Measurements from ENCODE around the gene DACH1. TPM values are rescaled to one million over a fixed set of nuclear protein-coding genes. Genes with fewer than 3 reads are reported as not detected.
"Not testable (repeated sequence)": the region's sequence is repeated elsewhere in the genome, so short reads cannot be mapped to it uniquely, and the experiment has no call there.

The DACH1 gene
- total RNA-seq, 2 donors from 2014 or later, result 0.14 to 0.17 TPM

DNA sequence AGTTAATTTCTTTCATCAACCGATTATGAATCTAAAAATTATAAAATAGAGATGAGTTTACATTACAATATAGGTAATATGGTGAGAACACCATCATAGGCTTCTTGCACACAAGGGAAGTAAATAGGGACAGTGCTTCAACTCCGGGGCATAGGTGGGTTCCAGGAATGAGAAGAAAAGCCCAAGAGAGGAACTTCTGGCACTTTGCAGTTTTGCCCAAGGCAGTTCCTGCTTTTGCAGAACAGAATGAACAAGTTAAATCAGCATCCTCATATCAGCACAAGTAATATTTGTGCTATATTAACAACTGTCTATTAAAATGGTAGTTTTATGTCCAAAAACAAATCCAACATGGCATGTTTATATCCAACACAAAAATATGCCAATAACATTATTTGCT lies 60.1 kb downstream of the DACH1 start:
- H3K27me3 Mint-ChIP-seq (ENCODE audit: low read depth), result no peaks in the 10 kb centered on the region
- ATAC-seq (replicated peaks in 1 of 2) (no peak), DNase-seq (no peak)
- H3K9me3 Mint-ChIP-seq, result no peaks in the 10 kb centered on the region
- no peaks in the 10 kb centered on the region for H3K36me3 Mint-ChIP-seq (ENCODE audit: insufficient read depth in 2 of 2)
- H3K4me1 Mint-ChIP-seq (ENCODE audit: low read depth), result no peaks in the 10 kb centered on the region
- H3K27ac Mint-ChIP-seq, result no peak overlapping the region
- H3K4me3 Mint-ChIP-seq, result no peak overlapping the region

DNA sequence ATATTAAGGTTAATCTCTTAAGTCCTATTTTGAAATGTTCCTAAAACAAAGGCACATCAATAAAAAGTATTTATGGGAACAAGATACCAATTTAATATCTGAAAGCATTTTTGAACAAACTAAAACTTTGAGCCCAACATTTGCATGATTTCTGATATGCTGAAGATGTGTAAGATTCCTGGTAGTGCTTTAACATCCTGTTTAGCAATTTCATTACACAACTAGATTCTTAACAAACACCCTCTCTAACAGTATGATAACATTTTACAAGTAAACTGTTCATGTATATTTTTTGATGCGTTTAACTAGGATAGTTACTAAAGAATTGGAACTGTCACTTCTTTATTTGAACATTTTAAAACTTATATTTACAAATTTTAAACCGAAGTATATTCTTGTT lies 63.9 kb downstream of the DACH1 start:
- Mint-ChIP-seq H3K4me1 (ENCODE audit: low read depth) (no peaks in the 10 kb centered on the region), H3K27me3 (ENCODE audit: low read depth) (no peaks in the 10 kb centered on the region), H3K36me3 (ENCODE audit: insufficient read depth in 2 of 2) (no peaks in the 10 kb centered on the region), H3K27ac (no peak overlapping the region), H3K4me3 (no peak overlapping the region), H3K9me3 (no peaks in the 10 kb centered on the region)
- ATAC-seq (replicated peaks in 1 of 2) (no peak), DNase-seq (no peak)

DNA sequence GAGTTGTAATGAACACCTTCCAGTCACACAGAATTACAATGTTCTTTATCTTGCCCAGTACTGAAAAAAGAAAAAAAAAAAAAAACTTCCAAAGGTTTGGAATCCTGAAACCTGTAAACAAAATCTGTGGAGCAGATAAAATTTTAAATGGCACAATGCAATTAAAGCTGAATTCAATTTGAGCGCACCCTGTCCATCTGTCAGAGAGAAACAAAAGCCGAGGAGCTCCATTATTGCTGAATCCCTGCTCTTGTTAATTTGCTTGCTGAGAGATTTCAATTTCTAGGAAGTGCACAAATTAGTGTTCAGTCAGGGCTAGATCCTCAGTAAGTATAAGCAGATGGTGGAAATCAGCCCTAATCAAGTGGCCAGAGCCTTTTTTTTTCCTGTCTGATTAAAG lies 65.2 kb downstream of the DACH1 start:
- H3K4me3 Mint-ChIP-seq, result no peak overlapping the region
- ATAC-seq (replicated peaks in 1 of 2), result no peak
- no peaks in the 10 kb centered on the region for H3K36me3 Mint-ChIP-seq (ENCODE audit: insufficient read depth in 2 of 2)
- no peak overlapping the region for H3K27ac Mint-ChIP-seq
- DNase-seq, result no peak
- no peaks in the 10 kb centered on the region for H3K27me3 Mint-ChIP-seq (ENCODE audit: low read depth)
- H3K4me1 Mint-ChIP-seq (ENCODE audit: low read depth), result no peaks in the 10 kb centered on the region
- H3K9me3 Mint-ChIP-seq, result no peaks in the 10 kb centered on the region

DNA sequence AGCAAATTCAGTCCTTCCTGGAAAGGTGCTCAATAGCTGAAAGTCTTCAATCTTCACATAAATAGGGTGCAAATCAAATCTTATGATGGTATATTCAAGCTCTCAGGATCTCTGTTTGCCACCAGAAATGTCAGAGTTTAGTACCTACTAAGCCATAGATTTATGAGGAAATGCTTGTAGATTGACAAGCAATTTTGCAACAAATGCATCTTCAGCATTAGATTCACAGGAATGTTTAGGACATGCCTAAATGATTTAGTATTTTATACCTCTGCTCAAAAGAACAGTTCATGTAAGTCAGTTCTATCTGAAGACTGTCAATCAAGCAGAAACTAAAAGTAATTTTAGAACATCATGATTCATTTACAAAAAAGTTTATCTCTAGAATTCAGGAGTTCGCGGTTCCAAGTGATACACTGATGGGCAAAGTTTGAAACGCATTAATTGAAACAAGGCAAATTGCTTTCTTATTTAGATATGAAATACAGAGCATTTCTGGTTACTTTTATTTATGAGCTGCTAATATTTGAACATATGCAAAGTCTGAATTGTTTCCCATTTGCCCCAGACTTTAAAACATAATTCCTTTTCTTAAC lies 65.7 kb downstream of the DACH1 start:
- no peak for ATAC-seq (replicated peaks in 1 of 2)
- DNase-seq, result no peak
- H3K27me3 Mint-ChIP-seq (ENCODE audit: low read depth), result no peaks in the 10 kb centered on the region
- H3K36me3 Mint-ChIP-seq (ENCODE audit: insufficient read depth in 2 of 2), result no peaks in the 10 kb centered on the region
- H3K27ac Mint-ChIP-seq, result no peak overlapping the region
- no peaks in the 10 kb centered on the region for H3K9me3 Mint-ChIP-seq
- no peak overlapping the region for H3K4me3 Mint-ChIP-seq
- no peaks in the 10 kb centered on the region for H3K4me1 Mint-ChIP-seq (ENCODE audit: low read depth)

DNA sequence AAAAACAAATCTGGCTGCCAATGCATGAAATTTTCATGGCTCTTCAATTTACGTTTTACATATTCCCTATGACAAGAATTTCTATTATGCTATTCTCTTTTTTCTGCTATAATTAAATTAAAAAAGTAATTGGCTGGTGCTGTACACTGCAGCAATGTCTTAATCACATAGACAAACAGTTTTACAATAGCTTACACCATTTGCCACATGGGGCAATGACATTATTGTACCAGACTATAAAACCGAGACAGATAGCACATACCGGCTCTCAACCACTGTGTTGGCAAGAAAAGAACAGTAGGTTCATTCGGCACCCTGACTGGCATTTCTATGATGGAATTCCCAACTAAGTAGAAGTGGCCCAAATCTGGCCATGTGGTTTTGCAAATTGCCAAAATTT lies 67.7 kb downstream of the DACH1 start:
- no peaks in the 10 kb centered on the region for H3K27me3 Mint-ChIP-seq (ENCODE audit: low read depth)
- no peak overlapping the region for H3K27ac Mint-ChIP-seq
- no peaks in the 10 kb centered on the region for H3K4me1 Mint-ChIP-seq (ENCODE audit: low read depth)
- DNase-seq (no peak), ATAC-seq (replicated peaks in 1 of 2) (no peak)
- H3K9me3 Mint-ChIP-seq, result no peaks in the 10 kb centered on the region
- no peaks in the 10 kb centered on the region for H3K36me3 Mint-ChIP-seq (ENCODE audit: insufficient read depth in 2 of 2)
- H3K4me3 Mint-ChIP-seq, result no peak overlapping the region

DNA sequence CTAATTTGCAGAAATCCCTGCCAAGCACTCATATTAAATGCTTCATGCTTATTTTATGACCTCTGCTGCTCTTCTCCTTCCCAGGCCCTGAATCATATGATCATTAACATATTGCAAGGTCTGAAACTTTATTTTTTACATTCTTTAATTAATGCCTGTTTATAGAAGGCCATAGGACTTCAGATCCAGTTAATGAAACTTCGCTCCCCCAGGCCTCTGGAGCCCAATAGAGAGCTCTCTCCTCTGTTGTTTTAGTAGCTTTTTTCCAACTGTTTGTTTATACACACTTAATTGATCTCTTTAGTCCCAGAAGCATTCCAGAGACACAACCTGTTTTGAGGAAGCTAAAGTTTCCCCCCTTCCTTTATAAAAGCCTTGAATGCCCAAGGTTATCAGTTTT lies 68.3 kb downstream of the DACH1 start:
- Mint-ChIP-seq H3K9me3 (no peaks in the 10 kb centered on the region), H3K4me1 (ENCODE audit: low read depth) (no peaks in the 10 kb centered on the region), H3K36me3 (ENCODE audit: insufficient read depth in 2 of 2) (no peaks in the 10 kb centered on the region), H3K27me3 (ENCODE audit: low read depth) (no peaks in the 10 kb centered on the region), H3K4me3 (no peak overlapping the region), H3K27ac (no peak overlapping the region)
- DNase-seq, result no peak
- ATAC-seq (replicated peaks in 1 of 2), result no peak

DNA sequence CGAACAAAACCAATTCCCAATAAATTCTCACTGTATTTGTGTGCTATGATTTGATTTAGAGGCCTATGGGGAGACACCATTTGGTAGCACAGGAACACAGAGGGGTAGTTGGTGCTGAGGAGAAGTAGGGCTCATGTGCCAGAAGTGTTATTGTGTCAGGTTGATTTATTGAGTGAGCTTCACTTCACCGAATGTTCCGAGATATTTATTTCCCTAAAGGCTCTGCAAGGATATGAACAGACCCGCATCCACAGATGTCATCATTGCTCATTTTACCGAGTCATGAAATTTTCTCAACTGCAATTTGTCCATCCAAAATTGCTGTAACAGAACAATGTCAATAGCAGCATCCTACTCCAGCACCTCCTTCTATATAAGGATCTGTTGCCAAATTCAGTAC lies 69.5 kb downstream of the DACH1 start:
- H3K4me1 Mint-ChIP-seq (ENCODE audit: low read depth), result no peaks in the 10 kb centered on the region
- H3K4me3 Mint-ChIP-seq, result no peak overlapping the region
- no peaks in the 10 kb centered on the region for H3K9me3 Mint-ChIP-seq
- DNase-seq (no peak), ATAC-seq (replicated peaks in 1 of 2) (no peak)
- H3K36me3 Mint-ChIP-seq (ENCODE audit: insufficient read depth in 2 of 2), result no peaks in the 10 kb centered on the region
- no peaks in the 10 kb centered on the region for H3K27me3 Mint-ChIP-seq (ENCODE audit: low read depth)
- no peak overlapping the region for H3K27ac Mint-ChIP-seq

DNA sequence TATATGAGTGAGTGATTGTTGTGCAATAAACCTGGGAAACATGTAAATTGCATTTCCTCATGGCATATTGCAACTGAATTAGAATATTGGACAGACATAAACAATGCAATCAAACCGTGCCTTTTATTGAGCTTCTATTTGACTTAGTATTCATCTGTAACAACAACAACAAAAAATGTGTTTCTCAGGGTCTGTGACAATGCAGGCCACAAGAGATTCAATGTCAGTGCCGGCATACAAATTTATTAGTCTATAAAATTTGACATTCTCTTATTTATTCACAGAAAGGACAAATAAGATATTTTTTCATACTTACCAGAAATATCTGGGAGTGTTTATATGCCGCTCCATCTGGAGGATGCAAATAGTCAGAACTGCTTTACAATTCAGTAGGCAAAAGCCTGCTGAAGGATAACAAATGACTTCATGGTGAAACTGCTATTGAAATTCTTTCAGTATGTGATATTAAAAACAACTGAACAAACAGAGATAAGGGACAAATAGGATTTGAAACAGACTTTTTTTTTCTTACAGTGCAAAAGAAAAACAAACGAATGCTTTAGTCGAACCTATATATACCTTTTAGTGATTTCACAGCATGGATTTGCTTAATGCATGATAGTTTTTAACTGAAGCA lies 77.2 kb downstream of the DACH1 start:
- no peaks in the 10 kb centered on the region for H3K36me3 Mint-ChIP-seq (ENCODE audit: insufficient read depth in 2 of 2)
- no peaks in the 10 kb centered on the region for H3K4me1 Mint-ChIP-seq (ENCODE audit: low read depth)
- no peaks in the 10 kb centered on the region for H3K27me3 Mint-ChIP-seq (ENCODE audit: low read depth)
- H3K4me3 Mint-ChIP-seq, result no peak overlapping the region
- DNase-seq, result no peak
- ATAC-seq (replicated peaks in 1 of 2), result no peak
- no peak overlapping the region for H3K27ac Mint-ChIP-seq
- H3K9me3 Mint-ChIP-seq, result no peaks in the 10 kb centered on the region

DNA sequence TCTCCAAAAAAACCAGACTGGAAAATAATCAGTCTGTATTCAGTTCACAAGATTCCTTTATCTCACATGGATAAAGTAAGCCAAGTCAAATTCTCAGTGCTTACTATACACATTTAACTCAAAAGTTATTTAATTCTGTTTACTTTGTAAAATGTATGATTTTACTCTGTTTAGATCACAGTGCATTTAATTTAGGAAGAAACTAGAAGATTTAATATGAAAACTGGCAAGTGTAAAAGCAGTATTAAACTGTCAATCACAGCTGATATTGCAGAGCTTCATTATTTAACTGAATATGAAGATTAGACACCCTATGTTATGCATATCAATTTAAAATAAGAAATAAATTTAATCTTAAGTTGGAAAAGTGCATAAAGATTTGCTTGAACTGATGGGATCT lies 78.0 kb downstream of the DACH1 start:
- H3K4me1 Mint-ChIP-seq (ENCODE audit: low read depth), result no peaks in the 10 kb centered on the region
- H3K4me3 Mint-ChIP-seq, result no peak overlapping the region
- no peak overlapping the region for H3K27ac Mint-ChIP-seq
- DNase-seq (no peak), ATAC-seq (replicated peaks in 1 of 2) (no peak)
- no peaks in the 10 kb centered on the region for H3K9me3 Mint-ChIP-seq
- H3K36me3 Mint-ChIP-seq (ENCODE audit: insufficient read depth in 2 of 2), result no peaks in the 10 kb centered on the region
- H3K27me3 Mint-ChIP-seq (ENCODE audit: low read depth), result no peaks in the 10 kb centered on the region

DNA sequence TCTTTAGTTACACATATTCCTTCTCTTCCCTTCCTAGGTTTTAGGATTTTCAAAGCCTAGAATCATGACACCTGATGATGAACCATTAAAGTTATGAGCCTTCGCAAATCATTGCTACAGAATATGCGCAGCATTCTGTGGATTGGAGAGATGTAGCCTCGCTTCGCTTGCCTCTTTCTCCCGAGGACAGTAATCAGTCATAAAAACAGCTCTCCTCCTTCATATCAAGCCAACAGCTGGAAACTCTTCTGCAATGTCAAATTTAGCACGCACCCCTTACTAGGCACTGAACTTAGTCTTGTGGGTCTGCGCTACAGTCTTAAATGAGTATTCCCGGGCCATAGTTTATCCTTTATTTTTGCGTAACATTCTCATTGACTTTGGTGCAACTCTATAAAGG lies 79.6 kb downstream of the DACH1 start:
- no peaks in the 10 kb centered on the region for H3K36me3 Mint-ChIP-seq (ENCODE audit: insufficient read depth in 2 of 2)
- H3K9me3 Mint-ChIP-seq, result no peaks in the 10 kb centered on the region
- no peaks in the 10 kb centered on the region for H3K4me1 Mint-ChIP-seq (ENCODE audit: low read depth)
- no peak for DNase-seq
- H3K27ac Mint-ChIP-seq, result no peak overlapping the region
- H3K27me3 Mint-ChIP-seq (ENCODE audit: low read depth), result no peaks in the 10 kb centered on the region
- H3K4me3 Mint-ChIP-seq, result no peak overlapping the region
- no peak for ATAC-seq (replicated peaks in 1 of 2)

DNA sequence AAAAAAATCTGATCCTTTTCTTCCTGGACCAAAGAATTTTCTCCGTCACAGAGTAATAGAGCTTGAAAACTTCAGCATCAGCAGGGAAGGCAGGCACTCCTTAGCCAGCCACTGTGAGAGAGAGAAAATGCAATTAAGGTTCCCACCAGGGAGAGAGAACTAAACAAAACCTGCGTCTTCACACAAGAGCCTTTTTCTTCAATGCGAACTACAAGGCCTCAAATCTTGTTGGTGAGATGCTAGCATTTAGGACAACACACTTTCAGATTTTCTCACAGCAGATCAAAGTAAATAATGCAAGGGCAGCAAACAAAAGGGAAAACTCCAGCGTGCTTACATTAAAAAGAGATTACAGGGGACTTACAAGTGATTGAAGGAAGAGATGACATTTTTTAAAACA lies 80.1 kb downstream of the DACH1 start:
- H3K27ac Mint-ChIP-seq, result no peak overlapping the region
- H3K4me1 Mint-ChIP-seq (ENCODE audit: low read depth), result no peaks in the 10 kb centered on the region
- ATAC-seq (replicated peaks in 1 of 2) (no peak), DNase-seq (no peak)
- H3K9me3 Mint-ChIP-seq, result no peaks in the 10 kb centered on the region
- no peaks in the 10 kb centered on the region for H3K27me3 Mint-ChIP-seq (ENCODE audit: low read depth)
- no peak overlapping the region for H3K4me3 Mint-ChIP-seq
- no peaks in the 10 kb centered on the region for H3K36me3 Mint-ChIP-seq (ENCODE audit: insufficient read depth in 2 of 2)

DNA sequence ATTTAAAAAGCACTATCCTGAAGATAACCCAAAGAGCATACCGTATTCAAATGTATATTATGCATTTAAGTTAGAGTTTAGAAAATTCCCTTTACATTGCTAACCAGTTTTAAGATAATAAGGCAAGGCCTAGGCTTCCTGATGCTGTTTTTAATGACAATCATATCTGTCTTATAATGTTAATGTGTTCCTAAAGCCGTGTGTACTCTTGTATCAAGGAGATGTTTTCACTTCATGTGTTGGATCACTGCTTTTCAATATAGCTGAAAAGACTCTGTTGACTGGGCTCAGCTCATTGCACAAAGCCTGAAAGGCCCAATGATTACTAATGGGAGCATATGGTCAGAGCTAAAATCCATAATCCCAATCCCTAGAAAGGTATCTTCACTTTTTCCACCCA lies 81.6 kb downstream of the DACH1 start:
- H3K27ac Mint-ChIP-seq, result no peak overlapping the region
- H3K4me3 Mint-ChIP-seq, result no peak overlapping the region
- no peaks in the 10 kb centered on the region for H3K9me3 Mint-ChIP-seq
- no peaks in the 10 kb centered on the region for H3K36me3 Mint-ChIP-seq (ENCODE audit: insufficient read depth in 2 of 2)
- no peak for DNase-seq
- no peaks in the 10 kb centered on the region for H3K27me3 Mint-ChIP-seq (ENCODE audit: low read depth)
- H3K4me1 Mint-ChIP-seq (ENCODE audit: low read depth), result no peaks in the 10 kb centered on the region
- ATAC-seq (replicated peaks in 1 of 2), result no peak

DNA sequence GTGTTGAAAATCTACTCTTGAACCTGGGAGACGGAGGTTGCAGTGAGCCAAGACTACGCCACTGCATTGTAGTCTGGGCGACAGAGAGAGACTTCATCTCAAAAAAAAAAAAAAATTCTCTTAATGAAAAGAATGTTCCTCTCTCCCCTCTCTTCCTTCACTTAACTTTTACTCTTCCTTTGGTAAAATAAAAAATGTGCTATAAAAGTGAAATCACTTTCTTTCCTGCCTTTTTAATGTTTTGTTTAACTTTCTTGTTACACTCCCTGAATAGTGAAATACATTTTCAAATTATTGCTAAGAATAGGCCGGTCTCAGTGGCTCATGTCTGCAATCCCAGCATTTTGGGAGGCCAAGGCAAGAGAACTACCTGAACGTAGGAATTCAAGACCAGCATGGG lies 86.5 kb downstream of the DACH1 start:
- H3K4me3 Mint-ChIP-seq, result no peak overlapping the region
- H3K27me3 Mint-ChIP-seq (ENCODE audit: low read depth), result no peaks in the 10 kb centered on the region
- H3K27ac Mint-ChIP-seq, result no peak overlapping the region
- H3K4me1 Mint-ChIP-seq (ENCODE audit: low read depth), result no peaks in the 10 kb centered on the region
- H3K36me3 Mint-ChIP-seq (ENCODE audit: insufficient read depth in 2 of 2), result no peaks in the 10 kb centered on the region
- DNase-seq (no peak), ATAC-seq (replicated peaks in 1 of 2) (no peak)
- H3K9me3 Mint-ChIP-seq, result peaks cover 0 to 2% of the 10 kb centered on the region in 2 donors

DNA sequence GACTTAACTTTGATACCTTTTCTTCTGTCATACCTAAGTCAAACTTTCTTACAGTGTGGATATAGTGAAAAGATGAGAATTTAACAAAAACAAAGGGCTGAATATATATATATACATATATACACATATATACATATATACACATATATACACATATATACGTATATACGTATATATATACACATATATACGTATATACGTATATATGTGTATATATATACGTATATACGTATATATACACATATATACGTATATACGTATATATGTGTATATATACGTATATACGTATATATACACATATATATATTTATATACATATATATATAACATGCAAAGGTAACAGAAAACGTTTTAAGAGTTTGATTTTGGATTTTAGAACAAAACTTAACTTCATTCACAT lies 88.0 kb downstream of the DACH1 start:
- not testable (repeated sequence) for H3K27me3 Mint-ChIP-seq (ENCODE audit: low read depth); H3K36me3 Mint-ChIP-seq (ENCODE audit: insufficient read depth in 2 of 2); H3K27ac Mint-ChIP-seq; H3K4me3 Mint-ChIP-seq; ATAC-seq (replicated peaks in 1 of 2); H3K4me1 Mint-ChIP-seq (ENCODE audit: low read depth); H3K9me3 Mint-ChIP-seq; DNase-seq

Data from activated T-cell treated with anti-CD3 and anti-CD28 coated beads, Interleukin-2, amount 50 U/mL, for 72 hours (primary cell).